ENCODE data around the gene FNDC3B. TPM values are rescaled to one million over a fixed set of nuclear protein-coding genes. Genes with fewer than 3 reads are reported as not detected.

FNDC3B gene
- total and polyA plus RNA-seq, 2 of the 8 experiments (the other 6 are each of a cell fraction or from before 2014, with no cell fraction given), result 14.1 to 44.4 TPM

GRCh38 chr3:172177046-172177445 lies 137.7 kb downstream of the FNDC3B start (continued):
- TF ChIP-seq JUND (IDR thresholded peaks at IDR 0.05; ENCODE audit: low read length) (no peak), EGR1 (IDR thresholded peaks at IDR 0.05; ENCODE audit: borderline replicate concordance, low read depth, low read length) (no peak)
